Activated CD8-positive, alpha-beta memory T cell treated with anti-CD3 and anti-CD28 coated beads, Interleukin-2, amount 50 U/mL, for 24 hours (primary cell): Measurements from ENCODE around the gene VSIG8.
A peak's percentile ranks its signal among the peaks of the same experiment; 100 is the strongest.
"Not testable (repeated sequence)": the region's sequence is repeated elsewhere in the genome, so short reads cannot be mapped to it uniquely, and the experiment has no call there.

Experiments used
- DNase-seq: peaks from one replicate; pipeline ENCODE4 v3.0.0-alpha.2; 2020; ENCODE audit errors: extremely low read depth

The VSIG8 gene, protein sequence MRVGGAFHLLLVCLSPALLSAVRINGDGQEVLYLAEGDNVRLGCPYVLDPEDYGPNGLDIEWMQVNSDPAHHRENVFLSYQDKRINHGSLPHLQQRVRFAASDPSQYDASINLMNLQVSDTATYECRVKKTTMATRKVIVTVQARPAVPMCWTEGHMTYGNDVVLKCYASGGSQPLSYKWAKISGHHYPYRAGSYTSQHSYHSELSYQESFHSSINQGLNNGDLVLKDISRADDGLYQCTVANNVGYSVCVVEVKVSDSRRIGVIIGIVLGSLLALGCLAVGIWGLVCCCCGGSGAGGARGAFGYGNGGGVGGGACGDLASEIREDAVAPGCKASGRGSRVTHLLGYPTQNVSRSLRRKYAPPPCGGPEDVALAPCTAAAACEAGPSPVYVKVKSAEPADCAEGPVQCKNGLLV

GRCh38 chr1:159862557-159862956 lies at the start of gene VSIG8:
Gene VSIG8 (minus strand): TSS chr1:159862657. CDS start chr1:159862521, 136 bp downstream.
- DNase-seq = no peak

- no peak for DNase-seq
Observed at GRCh38 chr1:159911326-159912070, 49.0 kb upstream of the VSIG8 start.

DNA sequence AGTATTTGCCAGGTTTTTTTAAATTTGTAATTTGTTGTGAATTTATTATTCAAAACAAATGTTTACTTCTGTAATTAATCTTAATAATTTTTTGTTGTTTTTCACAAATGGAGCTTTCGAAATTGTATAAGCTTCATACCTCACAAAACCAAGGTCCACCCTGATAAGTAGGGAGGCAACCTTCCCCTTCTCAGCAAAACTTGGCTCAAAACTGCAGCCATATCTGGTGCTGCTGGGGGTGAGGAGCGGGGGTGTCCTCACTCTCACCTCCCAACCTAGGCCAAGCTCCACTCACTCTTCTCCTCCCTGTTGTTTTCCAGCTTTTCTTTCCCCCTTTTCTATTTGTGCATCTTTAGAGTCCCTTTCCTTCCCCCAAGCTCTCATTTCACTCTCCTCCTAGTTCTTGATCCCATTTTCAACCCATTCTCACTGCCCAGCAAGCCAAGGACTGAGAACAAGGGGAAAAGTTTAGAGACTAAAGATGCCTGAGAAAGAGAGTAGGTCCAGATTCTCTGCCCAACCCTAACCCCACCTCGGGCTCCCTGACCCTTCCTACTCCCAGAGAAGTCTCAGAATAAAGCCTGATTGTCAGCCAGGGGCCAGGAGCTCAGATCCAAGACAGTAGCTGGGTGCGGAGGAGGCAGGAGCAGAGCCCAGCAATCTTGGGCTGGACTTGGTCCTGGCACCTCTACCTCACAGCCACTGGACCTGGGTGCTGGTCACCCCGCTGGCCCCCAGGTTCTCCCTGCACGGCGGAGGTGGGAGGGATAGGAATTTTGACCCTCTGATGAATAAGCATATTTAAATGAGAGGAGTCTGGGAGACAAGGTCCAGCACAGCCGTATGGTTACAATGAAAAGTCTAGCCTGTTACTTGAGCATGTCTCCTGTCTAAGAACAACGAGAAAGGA lies 45.8 kb upstream of the VSIG8 start:
- DNase-seq = no peak

- no peak for DNase-seq
Observed at GRCh38 chr1:159906960-159907359, 44.5 kb upstream of the VSIG8 start.

DNA sequence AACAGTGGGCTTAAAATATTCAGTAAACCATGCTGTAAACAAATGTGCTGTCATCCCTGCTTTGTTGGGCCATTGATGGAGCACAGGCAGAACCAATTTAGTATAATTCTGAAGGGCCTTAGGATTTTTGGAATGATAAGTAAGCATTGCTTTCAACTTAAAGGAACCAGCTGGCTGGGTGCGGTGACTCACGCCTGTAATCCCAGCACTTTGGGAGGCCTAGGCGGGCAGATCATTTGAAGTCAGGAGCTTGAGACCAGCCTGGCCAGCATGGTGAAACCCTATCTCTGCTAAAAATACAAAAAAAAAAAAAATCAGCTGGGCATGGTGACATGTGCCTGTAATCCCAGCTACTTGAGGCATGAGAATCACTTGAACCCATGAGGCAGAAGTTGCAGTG lies 41.6 kb upstream of the VSIG8 start:
- not testable (repeated sequence) for DNase-seq

DNA sequence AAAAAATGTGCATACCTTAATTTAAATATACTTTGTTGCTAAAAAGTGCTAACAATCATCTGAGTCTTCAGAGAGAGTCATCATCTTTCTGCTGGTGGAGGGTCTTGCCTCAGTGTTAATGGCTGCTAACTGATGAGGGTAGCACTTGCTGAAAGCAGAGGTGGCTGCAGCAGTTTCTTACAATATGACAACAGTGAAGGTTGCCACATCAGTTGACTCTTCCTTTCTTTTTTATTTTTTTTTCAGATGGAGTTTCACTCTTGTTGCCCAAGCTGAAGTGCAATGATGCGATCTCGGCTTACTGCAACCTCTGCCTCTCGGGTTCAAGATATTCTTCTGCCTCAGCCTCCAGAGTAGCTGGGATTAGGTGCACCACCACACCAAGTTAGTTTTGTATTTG lies 40.1 kb upstream of the VSIG8 start:
- DNase-seq = no peak

- no peak for DNase-seq
Observed at GRCh38 chr1:159900755-159901360, 38.4 kb upstream of the VSIG8 start.

DNA sequence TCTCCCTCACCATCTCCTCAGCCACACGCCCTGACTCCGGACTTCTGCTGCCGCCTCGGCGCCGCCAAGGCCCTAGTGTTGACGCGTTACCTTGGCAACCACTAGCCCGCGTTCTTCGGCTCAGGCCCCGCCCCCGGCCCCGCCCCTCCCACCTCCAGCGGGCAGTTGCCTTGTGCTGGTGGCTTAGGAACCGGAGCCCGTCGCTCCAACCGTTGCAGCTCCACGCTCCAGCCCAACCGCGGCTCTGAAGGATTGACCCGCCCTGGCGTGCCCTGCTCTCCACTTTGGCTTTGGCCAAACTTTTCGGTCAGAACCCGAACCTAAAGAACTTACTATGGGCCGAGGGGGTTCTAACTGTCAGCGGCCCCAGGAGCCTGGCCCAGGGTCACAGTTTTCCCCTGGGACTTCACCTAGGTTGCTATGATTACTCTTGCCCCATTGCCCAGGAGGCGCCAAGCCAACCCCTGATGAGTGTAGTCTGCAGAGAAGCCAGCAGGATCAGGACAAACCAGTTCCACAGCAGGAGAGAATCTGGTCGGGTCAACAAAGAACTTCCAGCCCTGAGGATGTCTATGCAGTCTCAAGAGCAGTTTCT lies 37.7 kb upstream of the VSIG8 start, which contains the start of gene CFAP45:
Gene CFAP45, minus strand, starts transcription at position 80 of the 595 bp plus-strand sequence. Its CDS starts 67 bp downstream, at position 13.
- DNase-seq = no peak

DNA sequence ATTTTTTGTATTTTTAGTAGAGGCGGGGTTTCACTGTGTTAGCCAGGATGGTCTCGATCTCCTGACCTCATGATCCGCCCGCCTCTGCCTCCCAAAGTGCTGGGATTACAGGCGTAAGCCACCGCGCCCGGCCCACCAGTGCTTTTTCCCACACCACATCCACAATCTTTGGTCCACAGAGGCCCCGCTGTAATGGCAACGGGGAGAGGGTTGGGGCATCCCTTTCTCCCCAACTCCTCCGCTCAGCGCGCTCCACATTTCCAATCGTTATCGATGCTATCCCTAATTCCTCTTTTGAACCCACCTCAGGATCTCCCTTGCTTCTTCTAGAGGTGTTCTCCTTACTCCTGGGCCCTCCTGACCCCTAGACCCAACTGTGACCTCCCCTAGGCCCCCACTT lies 37.2 kb upstream of the VSIG8 start:
- not testable (repeated sequence) for DNase-seq

DNA sequence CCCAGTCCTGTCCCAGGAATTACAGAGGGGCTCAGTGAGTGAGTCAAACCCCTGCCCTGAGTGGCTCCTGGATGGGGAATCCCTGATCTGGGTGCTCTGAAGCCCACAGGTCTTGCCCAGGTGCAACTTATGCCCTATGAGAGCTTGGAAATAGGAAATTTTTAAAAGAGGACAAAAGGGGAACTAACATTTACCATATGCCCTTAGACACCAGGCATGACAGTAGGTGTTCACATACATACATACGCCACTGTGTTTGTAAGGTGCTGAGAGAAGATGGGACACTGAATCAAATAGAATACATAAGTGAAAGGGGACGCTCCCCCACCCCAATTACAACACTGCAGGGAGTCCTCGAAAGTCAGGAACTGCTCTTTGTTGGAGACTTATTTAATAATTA lies 36.1 kb upstream of the VSIG8 start:
- no peak for DNase-seq

DNA sequence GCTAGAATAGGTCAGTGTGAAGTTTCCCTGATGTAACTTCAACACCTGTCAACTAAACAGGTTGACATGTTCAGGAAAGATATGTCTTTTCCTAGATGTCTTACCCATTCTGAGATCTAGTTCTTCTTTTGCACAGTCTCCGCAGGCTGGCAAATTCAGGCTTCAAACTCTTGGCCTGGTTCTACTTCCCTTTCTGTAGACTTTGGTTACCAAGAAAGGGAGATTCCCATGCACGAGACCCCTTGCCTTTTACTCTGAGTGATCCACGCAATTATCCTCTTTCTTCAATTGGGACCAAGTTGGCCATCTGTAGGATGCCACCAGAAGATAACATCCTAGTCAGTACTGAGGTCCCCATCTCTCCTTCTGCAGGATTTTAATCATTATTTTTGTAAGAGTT lies 35.5 kb upstream of the VSIG8 start:
- no peak for DNase-seq

- DNase-seq = no peak
Observed at GRCh38 chr1:159896546-159896930, 34.1 kb upstream of the VSIG8 start.

- DNase-seq = no peak
Observed at GRCh38 chr1:159895836-159896545, 33.5 kb upstream of the VSIG8 start.

GRCh38 chr1:159895286-159895685 lies 32.8 kb upstream of the VSIG8 start:
- DNase-seq = no peak

DNA sequence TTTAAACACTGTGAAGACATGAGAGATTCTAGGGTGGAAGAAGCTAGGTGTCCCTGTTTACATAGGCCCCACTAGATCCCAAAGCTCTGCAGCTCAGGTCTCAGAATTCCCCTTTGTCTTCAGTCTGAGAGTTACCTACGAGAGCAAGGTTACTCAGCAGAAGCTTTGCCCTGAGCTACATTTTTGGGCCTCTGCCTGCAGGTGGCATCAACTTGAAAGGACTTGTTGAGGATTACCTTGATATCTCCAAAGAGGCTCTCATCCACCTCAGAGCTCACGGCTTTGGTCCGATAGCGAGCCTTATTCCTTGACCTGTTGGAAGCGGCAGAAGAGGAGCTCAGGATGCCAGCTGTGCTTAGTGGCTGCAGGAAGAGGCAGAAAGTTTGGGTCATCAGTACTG lies 30.5 kb upstream of the VSIG8 start:
- DNase-seq = no peak

- peak; percentile 39 for DNase-seq
Observed at GRCh38 chr1:159891275-159892157, 29.1 kb upstream of the VSIG8 start.

DNA sequence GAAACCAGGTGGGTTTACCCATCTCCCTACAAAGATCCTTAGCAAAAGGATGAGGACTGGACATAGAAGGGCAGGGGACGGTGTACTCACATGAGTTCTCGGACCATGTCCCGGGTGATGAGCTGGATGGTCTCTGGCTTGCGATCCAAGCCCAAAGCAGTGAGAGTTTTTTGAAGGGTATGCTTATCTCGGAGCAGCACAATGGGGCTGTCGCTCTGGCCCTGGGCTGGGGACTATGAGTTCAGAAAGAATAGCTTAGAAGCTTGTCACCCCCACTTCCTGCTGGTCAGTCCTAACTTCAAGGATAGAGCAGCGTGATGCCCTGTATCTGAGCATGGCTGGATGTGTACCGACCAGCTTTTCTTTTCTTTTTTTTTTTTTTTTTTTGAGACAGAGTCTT lies 27.9 kb upstream of the VSIG8 start:
- DNase-seq = no peak

DNA sequence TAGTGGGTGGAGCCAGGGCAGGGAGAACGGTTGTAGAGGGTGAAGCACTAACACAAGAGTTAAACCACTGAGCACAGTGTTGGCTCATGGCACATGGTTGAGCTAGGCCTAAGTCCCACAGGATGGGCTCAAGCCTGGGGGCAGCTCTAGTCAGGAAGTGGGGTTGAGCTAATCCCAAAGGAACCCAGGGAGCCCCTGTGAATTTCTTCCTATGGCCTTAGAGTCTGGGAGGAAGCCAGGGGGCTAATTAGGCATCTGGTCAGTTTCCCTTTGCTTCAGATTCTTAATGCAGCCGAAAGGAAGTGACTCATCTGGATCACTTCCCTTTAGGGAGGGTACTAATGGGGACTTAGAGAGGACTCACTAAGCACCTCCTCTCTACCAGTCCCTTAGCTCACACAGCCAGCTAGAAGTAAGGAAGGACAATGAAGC lies 27.4 kb upstream of the VSIG8 start:
- no peak for DNase-seq

DNA sequence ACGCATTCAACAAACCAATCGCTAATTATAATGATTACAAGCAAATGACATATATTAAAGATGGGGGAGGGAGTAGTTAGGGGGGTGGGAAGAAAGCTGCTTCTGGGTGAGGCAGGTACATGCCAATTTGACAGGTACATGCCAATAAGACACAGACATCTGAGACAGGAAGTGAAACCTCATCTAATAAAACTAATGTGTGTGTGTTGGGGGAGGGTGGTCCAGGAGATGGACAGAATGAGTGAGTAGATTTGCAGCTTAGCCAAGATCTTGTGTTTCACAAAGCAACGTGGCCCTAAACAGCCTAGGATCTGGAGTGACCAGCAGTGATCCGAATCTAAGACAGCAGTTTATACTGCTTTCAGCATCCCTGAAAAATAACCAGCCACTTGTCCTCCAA lies 26.7 kb upstream of the VSIG8 start:
- no peak for DNase-seq
